ENCODE measurements around the gene RGL2. TPM values are rescaled to one million over a fixed set of nuclear protein-coding genes. Genes with fewer than 3 reads are reported as not detected.
"Not testable (repeated sequence)": the region's sequence is repeated elsewhere in the genome, so short reads cannot be mapped to it uniquely, and the experiment has no call there.

The RGL2 gene
- polyA plus RNA-seq, 10 donors = 41.7 to 62.5 (median 53.7) TPM

- DNase-seq = not testable (repeated sequence)
These were observed 22.8 kb downstream of the RGL2 start for GRCh38 chr6:33275795-33276580.

GRCh38 chr6:33273924-33274902 is 24.5 kb downstream of the RGL2 start:
- no peak for DNase-seq

GRCh38 chr6:33273129-33273923 is 25.4 kb downstream of the RGL2 start:
- no peak for DNase-seq

- no peak for DNase-seq
These were observed 26.2 kb downstream of the RGL2 start for GRCh38 chr6:33272275-33273128.

- DNase-seq = peak; percentile 99
These were observed 27.1 kb downstream of the RGL2 start, which contains the start of the genes RPS18 and VPS52 for GRCh38 chr6:33271468-33272274. RPS18 (plus strand) TSS chr6:33272075; CDS start chr6:33272120, 45 bp downstream. VPS52 (minus strand) TSS chr6:33271876; CDS start chr6:33271675, 201 bp downstream.

- no peak for DNase-seq
These were observed 27.6 kb downstream of the RGL2 start for GRCh38 chr6:33271117-33271467.

- no peak for DNase-seq
These were observed 34.7 kb downstream of the RGL2 start for GRCh38 chr6:33264015-33264414.

- DNase-seq = not testable (repeated sequence)
These were observed 36.3 kb downstream of the RGL2 start for GRCh38 chr6:33262490-33262889.

- DNase-seq = no peak
These were observed 39.7 kb downstream of the RGL2 start for GRCh38 chr6:33259032-33259431.

- DNase-seq = no peak
These were observed 44.2 kb downstream of the RGL2 start for GRCh38 chr6:33254591-33254990.

- peak in 1 of 3 donors; percentile 46 for DNase-seq
These were observed 46.0 kb downstream of the RGL2 start for GRCh38 chr6:33252759-33253158.

- no peak for DNase-seq
These were observed 47.2 kb downstream of the RGL2 start for GRCh38 chr6:33251395-33252012.

- DNase-seq = no peak
These were observed 48.0 kb downstream of the RGL2 start for GRCh38 chr6:33250731-33251130.

- DNase-seq = peak in 1 of 3 donors; percentile 54
These were observed 48.8 kb downstream of the RGL2 start for GRCh38 chr6:33249732-33250630.

GRCh38 chr6:33248932-33249731 is 49.6 kb downstream of the RGL2 start:
- peak; percentile 97 to 99 (median 98) for DNase-seq

GRCh38 chr6:33248643-33248931 is 50.2 kb downstream of the RGL2 start:
- DNase-seq = peak in 1 of 3 donors; percentile 35

GRCh38 chr6:33247977-33248642 is 50.6 kb downstream of the RGL2 start:
- peak; percentile 85 to 96 (median 92) for DNase-seq

All from muscle of back (tissue), 11 donors.